HL-60/S4 treated with phorbol 12-myristate 13-acetate at 8.2 ng/mL for 4 days and 3 days (cell line): ENCODE measurements around the gene CHCHD6.

Experiments
- in situ Hi-C: fragments of 300-500 bp; cut with MboI; formaldehyde crosslinking; loops from 2 replicates; pipeline ENCODE4 v1.15.0; 2022; ENCODE audit warnings: low sequenced_read_pairs

Gene CHCHD6

DNA sequence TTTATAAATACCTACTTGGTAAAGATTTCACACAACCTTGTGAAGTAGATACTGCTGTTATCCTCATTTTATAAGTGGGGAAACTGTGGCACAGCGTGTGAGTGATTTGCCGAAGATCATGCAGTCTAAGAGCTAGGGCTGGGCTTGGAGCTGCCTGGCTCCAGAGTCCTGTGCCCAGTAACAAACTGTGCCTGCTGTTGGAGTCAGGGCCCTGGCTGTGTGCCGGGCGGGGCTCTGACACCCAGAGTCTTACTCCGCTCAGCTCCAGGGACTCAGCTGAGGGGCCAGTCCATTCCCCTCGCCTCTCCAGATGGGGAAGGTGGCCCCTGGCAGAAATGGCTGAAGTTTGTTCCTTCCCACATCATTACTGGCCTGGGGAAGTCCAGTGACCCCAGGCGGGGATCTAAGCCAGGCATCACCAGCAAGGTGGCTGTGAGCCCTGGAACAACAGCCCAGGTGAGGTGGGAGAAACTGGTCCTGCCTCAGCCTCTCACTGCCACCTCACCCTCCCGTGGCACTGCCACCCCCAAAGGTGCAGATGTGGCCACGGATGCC is 261.6 kb downstream of the CHCHD6 start:
- in situ Hi-C loops, result no loop called here

DNA sequence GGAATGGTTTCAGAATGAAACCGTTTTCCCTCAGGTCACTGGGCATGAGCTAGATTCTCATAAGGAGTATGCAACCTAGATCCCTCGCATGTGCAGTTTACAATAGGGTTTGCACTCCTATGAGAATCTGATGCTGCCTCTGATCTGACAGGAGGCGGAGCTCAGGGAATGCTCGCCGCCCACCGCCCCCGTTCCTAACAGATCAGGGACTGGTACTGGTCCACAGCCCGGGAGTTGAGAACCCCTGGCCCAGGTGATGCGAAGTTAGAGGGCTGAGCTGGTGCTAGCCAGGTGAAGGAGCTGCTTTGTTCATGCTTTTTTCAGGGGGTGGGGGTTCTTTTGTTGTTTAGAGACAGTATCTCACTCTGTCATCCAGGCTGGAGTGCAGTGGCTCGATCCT is 263.3 kb downstream of the CHCHD6 start:
- in situ Hi-C loops, result no loop called here

DNA sequence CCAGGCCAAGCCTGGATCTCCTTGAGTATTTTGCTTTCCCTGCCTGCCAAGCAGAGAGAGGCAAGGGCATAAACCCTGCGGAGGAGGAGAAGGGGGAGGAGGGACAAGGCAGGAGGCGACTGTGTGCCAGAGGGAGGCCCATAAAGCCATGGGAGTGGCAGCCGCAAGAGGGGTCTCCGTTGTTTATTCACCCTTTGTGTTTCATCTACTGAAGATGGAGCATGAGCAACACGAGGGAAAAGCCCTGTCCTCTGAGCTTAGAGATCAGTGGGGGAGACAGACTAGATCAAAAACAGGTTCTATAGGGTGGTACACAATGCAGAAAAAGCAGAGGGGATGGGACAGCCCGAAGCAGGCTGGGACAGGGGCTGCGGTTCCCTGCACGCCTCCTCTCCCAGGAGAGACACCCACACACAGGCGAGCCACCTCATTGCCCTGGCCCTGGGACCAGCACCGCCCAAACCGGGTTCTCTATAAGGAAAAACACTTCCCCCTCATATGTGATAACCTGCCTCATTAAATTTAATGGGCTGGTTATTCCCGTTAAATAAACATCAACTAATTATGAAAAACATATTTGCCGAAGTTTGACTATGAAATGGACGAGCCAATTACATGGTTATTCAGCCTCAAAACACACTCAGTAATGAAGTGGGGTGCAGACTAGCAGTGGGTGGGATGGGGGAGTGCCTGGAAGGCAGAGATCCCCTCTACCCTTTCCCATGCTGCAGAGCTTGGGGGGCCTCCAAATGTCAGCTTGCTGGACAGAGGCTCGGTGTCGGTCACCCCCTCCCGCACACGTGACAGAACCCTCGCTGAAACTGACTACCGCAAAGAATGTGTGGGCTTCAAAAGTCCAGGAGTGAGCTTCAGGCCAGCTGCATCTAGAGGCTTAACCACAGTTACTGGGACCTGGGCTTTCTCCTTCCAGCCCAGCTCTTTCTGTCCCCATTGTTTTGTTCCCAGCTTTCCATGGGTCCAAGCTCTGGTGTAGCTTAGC is 264.7 kb downstream of the CHCHD6 start:
- in situ Hi-C loops, result no loop called here

DNA sequence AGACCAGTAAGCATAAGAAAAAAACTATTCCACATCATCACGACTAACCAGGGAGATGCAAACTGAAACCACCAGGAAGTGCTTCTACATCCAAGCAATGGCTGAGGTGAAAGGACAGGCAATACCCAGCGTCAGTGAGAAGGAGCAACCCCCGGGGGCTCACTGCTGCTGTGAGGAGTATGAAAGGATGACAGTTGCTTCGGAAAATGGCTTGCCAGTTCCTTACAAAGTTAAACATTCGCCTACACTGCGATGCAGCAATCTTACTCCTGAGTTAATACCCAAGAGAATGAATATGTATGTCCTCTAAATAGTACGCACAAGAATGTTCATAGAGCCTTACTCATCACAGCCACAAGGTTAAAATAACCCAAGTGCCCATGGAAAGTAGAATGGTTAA is 265.5 kb downstream of the CHCHD6 start:
- in situ Hi-C loops, result no loop called here

DNA sequence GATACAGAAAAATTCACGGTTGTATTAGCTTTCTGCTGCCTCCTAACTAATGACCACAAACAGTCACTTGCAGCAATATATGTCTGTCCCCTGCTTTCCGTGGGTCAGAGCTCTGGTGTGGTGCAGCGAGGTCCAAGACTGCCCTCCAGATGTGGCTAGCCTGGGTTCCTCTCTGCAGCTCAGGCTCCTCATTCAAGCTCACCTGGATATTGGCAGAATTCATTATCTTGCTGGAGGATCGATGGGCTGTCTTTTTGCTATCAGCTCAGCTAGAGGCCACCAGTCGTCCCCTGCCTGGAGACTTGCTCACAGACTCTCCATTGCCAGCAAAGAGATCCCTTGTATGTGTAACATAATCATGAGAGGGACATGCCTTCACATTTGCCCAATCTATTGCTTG is 266.1 kb downstream of the CHCHD6 start:
- in situ Hi-C loops, result no loop called here

DNA sequence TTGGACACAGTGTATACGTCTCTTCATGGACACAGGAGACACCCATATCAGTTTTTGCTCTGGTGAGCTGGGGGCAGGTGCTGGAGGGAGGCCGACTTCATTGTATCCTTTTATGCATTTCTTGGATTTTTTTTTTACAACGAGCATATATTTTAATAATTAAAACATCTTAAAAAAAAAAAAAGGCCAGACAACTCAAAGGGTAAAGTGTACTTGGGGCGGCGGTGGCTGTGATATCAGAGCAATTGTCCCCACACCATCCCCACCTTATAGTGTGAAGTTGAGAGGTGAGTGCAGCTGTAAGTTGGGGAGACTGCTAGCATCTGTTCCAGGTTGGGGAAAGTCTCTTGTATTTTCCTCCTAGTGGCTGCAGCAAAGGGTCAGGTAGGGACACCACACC is 266.9 kb downstream of the CHCHD6 start:
- in situ Hi-C loops, result no loop called here

DNA sequence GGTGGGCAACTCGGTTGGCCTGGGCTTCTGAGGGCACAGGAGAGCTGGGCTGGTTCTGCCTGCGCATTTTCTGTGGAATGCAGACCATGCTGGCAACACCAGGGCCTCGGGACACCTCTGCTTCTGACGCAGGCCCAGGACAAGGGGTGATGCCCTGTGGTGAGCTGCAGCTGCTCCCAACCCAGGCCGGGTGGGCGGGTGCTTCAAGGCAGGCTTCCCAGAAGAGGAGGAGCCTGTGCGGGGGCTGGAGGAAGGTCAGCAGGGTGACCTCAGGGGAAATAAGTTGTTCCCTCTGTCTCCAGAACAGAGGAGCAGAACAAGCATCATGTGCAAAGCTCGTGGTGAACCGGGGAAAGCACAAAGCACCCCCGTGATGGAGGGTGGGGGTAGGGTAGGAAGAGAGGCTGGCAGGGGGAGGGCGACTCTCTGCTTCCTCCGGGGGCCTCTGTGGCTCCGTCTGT is 267.9 kb downstream of the CHCHD6 start:
- in situ Hi-C loops, result no loop called here

DNA sequence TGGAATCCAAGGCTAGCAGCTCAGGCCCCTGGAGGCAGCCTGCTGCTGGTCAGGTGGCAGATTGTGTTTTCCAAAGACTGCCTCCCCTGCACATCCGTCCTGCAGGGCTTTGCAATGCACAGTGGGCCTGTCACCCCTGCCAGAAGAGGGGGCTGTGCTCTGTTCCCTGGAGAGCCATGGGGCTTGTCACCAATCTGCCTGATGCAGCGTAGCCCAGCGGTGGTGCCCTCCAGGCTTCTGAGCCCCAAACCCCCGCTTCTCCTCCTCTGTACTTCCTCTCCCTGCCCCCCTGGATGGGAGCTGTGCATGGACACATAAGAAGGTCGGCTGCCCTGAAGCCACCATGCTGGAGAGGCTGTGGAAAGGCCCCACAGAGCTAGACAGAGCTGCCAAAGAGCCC is 268.8 kb downstream of the CHCHD6 start:
- in situ Hi-C loops, result no loop called here

DNA sequence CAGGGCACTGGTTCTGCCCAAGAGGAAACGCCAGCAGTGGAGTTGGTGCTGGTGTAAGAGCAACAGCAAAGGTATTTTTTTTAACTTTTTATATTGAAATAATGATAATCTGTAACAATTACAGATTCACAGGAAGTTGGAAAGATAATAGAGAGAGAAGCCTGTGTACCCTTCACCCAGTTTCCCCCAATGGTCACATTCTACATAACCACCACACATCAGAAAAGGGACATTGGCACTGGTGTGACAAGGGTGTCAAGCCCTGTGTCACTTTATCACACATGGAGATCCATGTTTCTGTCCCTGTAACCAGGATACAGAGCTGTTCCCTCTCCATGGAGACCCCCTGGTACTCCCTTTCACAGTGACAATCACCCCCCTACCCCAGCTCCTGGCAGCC is 269.8 kb downstream of the CHCHD6 start:
- in situ Hi-C loops, result no loop called here

DNA sequence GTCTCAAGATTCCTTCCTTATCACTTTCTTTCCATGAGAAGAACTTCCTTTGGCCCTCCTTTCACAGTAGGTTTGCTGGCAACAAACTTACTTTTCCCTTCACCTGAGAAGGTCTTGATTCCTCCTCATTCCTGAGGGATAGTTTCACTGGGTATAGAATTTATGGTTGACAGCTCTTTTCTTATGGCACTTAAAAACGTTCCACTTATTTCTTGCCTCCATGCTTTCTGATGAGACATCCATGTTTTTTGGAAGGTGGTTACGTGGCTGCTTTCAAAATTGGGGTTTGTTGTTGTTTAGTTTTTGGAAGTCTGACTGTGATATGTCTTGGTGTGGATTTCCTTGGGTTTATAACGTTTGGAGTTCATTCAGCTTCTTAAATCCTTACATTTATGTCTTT is 270.7 kb downstream of the CHCHD6 start:
- in situ Hi-C loops, result loop anchor here (25.0 kb wide), 1 partner anchor 212 kb away; no protein-coding TSS in a partner anchor

DNA sequence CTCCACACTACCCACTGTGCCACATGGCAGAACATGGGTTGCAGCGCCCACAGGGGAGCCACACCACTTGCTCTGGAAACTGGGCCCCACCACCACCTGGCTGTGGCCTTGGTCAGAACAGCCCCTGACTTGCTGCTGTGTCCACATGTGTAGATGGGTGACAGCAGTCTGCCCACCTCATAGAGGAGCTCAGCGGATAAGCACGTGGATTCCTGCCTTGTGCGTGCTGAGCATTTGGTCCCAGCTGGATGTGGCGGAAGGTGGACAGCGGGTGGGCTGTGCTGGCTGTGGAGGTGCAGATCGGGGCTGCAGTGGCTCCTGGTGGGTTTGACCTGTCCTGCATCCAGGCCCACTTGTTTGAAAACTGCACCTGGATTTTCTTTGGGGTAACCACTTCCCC is 272.9 kb downstream of the CHCHD6 start:
- in situ Hi-C loops, result loop anchor here (25.0 kb wide), 1 partner anchor 215 kb away; no protein-coding TSS in a partner anchor

DNA sequence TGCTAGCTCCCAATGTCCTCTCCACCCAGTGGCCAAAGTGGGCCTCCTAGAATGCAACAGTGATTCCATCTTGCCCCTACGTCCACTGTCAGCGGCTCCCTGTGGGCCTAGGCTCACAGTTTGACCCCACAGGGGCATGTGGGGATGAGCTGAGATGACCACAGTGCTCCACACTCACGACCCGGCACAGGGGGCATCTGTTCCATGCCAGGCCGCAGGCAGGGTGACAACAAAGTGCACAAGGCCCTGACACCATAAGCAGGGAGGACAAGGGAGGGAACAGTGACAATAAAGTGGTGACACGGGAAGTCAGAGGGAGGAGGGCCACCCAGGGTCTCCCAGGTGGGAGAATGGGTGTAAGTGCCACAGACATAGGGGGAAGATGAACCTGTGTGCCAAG is 273.8 kb downstream of the CHCHD6 start:
- in situ Hi-C loops, result loop anchor here (25.0 kb wide), 1 partner anchor 216 kb away; no protein-coding TSS in a partner anchor

DNA sequence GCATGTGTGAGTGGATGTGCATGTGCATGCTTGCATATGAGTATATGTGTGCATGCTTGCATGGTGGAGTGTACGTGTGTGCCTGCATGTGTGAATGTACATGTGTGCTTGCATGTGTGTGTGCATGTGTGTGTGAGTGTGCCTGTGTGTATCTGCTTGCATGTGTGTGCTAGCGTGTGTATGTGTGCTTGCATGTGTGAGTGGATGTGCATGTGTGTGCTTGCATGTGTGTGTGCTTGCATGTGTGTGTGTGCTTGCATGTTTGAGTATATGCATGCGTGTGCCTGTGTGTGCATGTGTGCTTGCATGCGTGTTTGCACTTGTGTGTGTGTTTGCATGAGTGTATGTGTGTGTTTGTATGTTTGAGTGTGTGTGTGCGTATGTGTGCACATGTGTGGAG is 274.3 kb downstream of the CHCHD6 start:
- in situ Hi-C loops, result loop anchor here (25.0 kb wide), 1 partner anchor 216 kb away; no protein-coding TSS in a partner anchor

DNA sequence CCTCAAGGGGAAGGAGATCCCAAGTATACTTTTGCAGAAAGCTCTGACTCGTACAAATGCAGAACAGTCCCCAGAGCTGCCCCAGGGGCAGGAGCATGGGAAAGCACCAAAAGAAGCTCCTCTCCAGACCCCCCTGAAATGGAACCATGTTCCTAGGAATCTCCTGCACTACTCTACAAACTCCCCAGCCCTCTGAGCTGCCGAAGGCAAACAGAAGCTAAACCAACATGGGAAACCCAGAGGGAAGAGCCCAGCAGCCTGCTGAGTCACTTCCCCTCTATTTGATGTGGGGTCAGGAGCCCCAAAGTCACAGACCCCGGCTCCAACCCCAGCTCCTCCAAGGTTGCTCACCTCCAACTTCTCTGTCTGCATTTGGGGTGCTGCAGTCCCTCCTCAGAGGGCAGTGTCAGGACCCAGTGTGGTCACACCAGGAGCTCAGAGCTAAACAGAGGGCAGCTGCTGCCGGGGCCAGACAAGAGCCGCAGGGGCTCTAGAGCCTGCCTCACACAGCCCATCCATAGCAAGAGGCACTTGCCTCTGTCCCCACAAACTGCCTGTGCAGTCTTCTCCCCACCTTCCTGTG is 275.1 kb downstream of the CHCHD6 start:
- in situ Hi-C loops, result loop anchor here (25.0 kb wide), 1 partner anchor 217 kb away; no protein-coding TSS in a partner anchor

DNA sequence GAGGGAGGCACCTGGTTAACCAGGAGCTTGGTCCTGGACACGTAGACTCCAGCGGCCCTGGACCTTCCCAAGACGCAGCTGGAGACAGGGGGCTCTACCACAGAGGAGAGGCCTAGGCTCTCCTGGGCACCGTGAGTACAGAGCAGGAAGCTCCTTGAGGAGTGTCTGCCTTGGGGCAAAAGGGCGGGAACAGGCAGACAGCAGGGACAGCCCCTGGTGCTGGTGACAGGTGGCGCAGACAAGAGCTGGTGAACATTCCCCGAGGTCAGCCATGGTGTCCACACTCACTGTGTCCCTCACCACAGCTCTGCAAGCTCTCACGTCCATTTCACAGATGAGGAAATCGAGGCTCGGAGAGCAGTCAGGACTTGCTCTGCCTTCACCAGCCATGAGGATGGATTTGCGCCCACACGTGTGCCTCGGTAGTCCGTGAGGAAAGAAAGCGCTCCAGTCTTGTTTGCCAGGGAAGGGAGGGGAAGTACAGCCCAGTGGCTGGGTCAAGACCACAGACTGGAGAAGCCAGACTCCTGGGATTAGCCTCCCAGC is 276.3 kb downstream of the CHCHD6 start:
- in situ Hi-C loops, result loop anchor here (10.0 to 25.0 kb wide), 2 partner anchors 218 to 306 kb away; no protein-coding TSS in a partner anchor

DNA sequence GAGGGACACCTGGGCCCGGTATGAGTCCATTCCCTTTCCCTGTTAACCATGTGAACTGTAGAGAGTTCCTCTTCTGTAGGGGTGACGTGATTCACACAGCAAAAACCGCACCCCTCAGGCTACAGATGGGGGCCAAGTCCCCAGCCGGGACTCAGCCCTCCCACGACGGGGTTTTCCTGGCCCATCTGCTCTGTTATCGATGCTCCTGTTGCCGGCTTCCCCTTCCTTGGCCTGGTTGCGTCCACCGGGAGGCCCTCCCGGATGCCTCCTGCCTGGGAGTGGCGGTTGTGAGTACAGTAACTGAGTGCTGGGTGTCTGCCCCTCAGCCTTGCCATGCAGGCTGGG is 278.1 kb downstream of the CHCHD6 start:
- in situ Hi-C loops, result loop anchor here (10.0 to 25.0 kb wide), 2 partner anchors 220 to 307 kb away; no protein-coding TSS in a partner anchor

DNA sequence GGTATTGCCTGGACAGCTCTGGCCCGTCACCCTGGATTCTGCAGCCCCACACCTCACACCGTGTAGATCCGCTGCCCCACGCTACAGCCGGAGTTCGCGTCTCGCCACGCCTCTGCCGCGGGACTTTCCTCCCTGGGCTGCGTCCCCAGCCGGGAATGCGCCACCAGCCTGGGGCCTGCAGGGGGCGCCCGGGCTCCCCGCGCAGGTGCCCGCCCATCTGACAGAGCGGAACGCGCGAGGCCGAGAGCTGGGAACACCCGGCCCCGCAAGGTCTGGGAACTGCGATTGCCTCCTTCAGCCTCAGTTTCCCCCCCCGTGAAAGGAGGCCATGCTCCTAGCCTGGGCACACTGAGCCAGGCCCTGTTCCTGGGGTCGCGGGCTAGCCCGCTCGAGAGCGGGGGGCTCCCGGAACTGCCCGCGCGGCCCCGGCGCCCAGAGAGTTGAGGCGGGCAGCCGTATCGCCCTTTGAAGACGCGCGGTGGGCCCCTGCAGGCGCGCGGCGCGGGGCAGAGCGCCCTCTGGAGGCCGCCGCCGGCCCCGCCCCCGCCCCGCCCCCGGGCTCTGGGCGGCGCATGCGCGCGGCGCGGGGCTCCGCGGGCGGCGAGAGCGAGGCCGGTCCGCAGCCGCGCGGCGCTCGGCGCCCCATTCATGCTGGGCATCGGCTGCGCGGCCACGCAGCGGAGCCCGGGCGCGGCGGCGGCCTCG is 278.6 kb downstream of the CHCHD6 start, which contains the start of gene PLXNA1:
Gene PLXNA1, plus strand, starts transcription at position 645 of the 705 bp plus-strand sequence. CDS start 5,479 bp downstream, outside the sequence.
- in situ Hi-C loops, result loop anchor here (10.0 to 25.0 kb wide), 2 partner anchors 220 to 308 kb away; no protein-coding TSS in a partner anchor

DNA sequence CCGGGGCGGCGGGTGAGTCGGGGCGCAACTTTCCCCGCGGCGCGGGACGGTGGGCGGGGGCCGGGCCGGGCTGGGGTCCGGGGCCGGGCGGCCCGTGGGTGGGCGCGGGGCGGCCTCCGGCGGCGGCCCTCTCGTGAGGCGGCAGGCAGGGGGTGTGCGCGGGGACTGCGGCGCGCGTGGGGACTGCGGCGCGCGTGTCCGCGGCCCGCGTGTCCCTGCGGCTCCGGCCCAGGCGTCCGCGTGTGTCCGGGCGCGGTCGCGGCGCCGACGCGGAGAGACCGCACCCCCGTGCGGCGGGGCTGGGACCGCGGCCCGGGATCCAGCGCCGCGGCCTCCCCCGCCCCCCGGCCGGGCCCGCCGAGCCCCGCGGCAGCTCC is 279.2 kb downstream of the CHCHD6 start:
- in situ Hi-C loops, result loop anchor here (10.0 to 25.0 kb wide), 2 partner anchors 221 to 308 kb away; no protein-coding TSS in a partner anchor

DNA sequence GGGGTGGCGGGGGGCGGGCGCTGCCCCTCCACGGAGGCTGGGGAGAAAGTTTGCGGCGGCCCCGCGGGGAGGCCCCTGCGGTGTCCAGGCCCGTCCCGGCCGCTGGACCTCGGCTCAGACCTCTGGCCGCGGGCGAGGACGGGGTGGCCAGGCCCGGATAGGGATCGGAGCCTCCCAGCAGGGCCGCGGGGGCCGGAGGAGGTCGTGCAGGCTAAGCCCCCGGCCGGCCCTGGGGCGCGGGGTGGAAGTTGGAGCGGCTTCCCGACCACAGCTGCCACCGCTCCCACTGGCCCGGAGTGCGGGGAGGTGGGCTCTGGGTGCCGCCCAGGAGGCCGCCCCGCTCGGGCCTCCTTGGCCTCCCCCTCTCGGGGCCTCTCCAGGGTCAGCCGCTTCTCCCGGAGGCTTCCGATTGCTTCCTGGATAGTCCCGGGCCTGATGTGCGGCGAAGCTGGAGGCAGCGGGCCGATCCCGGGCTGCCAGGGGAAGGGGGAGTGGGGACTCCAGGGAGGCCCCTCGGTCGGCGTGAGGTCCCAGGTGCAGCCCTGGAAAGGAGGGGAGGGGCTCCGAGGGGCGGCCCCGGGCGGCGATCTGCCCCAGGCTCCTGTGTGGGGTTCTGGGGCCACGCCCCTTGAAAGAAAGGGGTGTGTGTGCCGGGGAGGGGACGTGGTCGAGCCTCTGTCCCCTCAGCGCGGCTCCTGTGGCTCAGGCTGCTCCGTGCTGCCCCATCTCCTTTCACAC is 279.8 kb downstream of the CHCHD6 start:
- in situ Hi-C loops, result loop anchor here (10.0 to 25.0 kb wide), 2 partner anchors 222 to 309 kb away; no protein-coding TSS in a partner anchor
